ENCODE results near the gene PPP1R2.

- TF ChIP-seq POLR2AphosphoS5 (IDR thresholded peaks at IDR 0.05; ENCODE audit: borderline replicate concordance, low read depth, low read length) (no peak), EZH2 (IDR thresholded peaks at IDR 0.05) (no peak)
Observed at GRCh38 chr3:195535293-195535692, 7.8 kb downstream of the PPP1R2 start.
